22Rv1 (cell line): ENCODE results near the gene BCL2L2.

Experiments
- H3K27ac ChIP-seq: fragments of 450-650 bp; 2 replicates; pipeline ENCODE4 v1.5.1; 2017
- CTCF ChIP-seq: fragments of 450-650 bp; IDR thresholded peaks from 2 replicates; pipeline ENCODE4 v1.5.1; 2017; ENCODE audit warnings: mild to moderate bottlenecking
- ZFX ChIP-seq: fragments of 450-650 bp; IDR thresholded peaks from 2 replicates; pipeline ENCODE4 v1.6.1; 2017; ENCODE audit warnings: antibody characterized with exemption, borderline replicate concordance

Gene BCL2L2

GRCh38 chr14:23356662-23357061, 50.0 kb downstream of the BCL2L2 start:
- no peak overlapping the region for H3K27ac ChIP-seq
- TF ChIP-seq ZFX = no peak
- no peak for TF ChIP-seq CTCF

- no peak for TF ChIP-seq ZFX
- TF ChIP-seq CTCF = no peak
- no peak overlapping the region for H3K27ac ChIP-seq
Measured at GRCh38 chr14:23357261-23357660, 50.6 kb downstream of the BCL2L2 start.

GRCh38 chr14:23358042-23358441, 51.4 kb downstream of the BCL2L2 start:
- TF ChIP-seq CTCF = no peak
- TF ChIP-seq ZFX = no peak
- no peak overlapping the region for H3K27ac ChIP-seq

GRCh38 chr14:23358553-23359166, 52.0 kb downstream of the BCL2L2 start:
- H3K27ac ChIP-seq = no peak overlapping the region
- TF ChIP-seq ZFX (no peak), CTCF (no peak)

- no peak for TF ChIP-seq ZFX
- TF ChIP-seq CTCF = no peak
- H3K27ac ChIP-seq = no peak overlapping the region
Measured at GRCh38 chr14:23359167-23359626, 52.6 kb downstream of the BCL2L2 start.

GRCh38 chr14:23359722-23360447, 53.3 kb downstream of the BCL2L2 start:
- TF ChIP-seq CTCF (no peak), ZFX (no peak)
- H3K27ac ChIP-seq = no peak overlapping the region

- TF ChIP-seq CTCF = 0 out of 2 replicates have a peak, but pooled peaks have one; percentile 10
- no peak for TF ChIP-seq ZFX
- H3K27ac ChIP-seq = no peak overlapping the region
Measured at GRCh38 chr14:23360496-23360895, 53.9 kb downstream of the BCL2L2 start.
